T1000 (cell line): ENCODE measurements around the gene ARHGAP19.

Source experiments
- DNase-seq: peaks from one replicate; lab custom pipeline; 2025; ENCODE audit warnings: mixed read lengths; lab: John Stamatoyannopoulos, UW

The ARHGAP19 gene

DNA sequence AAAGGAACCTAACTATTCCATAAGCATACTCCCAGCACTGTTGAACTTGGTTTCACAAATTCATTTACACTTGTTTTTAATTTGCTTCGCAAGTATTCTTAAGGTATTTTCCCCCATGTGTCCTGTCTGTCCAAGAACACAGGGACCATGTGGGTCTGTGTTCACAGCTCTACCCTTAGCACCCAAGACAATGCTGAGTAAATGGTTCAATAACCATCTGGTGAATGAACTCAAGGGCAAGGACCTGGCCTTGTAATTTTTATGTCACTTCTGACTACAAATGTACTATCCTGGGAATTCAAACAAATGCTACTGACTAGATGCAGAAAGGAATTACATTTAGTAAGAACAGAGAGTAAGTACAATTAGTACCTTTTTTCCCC lies 63.7 kb downstream of the ARHGAP19 start:
- no peak for DNase-seq

DNA sequence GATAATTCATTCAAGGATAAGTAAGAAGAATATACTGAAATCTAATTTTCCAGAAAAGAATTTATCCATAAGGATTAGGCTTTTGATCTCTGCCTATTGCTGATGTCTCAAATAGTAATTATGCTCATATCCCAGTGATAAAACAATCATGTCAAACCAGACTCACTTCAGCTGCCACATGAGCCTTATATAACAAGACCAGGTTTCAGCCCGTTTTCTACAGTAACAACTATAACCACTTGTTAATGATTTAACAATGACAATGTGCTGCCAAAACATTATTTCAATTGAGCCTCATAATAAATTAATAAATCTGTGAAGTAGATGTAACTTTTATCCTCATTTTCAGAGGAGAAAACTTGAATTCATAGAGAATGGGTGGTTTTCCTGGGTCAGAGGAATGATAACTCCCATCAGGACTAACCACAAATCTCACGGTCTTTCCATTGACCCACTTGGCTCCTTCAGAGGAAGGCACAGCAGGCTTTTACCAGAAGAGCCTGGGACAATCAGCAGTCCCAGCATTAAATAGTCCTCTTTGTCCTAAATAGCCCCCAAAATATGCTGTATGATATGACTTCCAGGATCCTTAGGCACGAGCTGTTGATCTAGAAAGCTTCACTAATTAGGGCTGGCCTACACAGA lies 64.2 kb downstream of the ARHGAP19 start:
- no peak for DNase-seq

DNA sequence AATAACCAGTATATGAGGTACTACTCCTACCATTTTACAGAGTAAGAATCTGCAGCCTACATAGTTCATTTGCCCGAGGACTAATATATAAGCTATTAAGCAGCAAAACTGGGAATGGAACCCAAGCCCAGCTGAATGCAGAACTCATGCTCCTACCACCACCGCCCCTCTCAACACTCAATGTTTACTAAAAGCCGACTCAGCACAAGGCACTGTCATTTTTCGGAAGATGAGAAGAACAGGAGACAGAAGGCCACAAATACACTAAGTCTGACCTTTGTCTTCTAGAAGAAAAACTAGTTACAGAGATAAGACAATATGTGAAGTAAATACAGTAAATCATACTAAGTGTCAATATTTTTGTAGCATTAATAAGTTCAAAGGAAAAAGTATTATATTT lies 66.0 kb downstream of the ARHGAP19 start:
- no peak for DNase-seq

DNA sequence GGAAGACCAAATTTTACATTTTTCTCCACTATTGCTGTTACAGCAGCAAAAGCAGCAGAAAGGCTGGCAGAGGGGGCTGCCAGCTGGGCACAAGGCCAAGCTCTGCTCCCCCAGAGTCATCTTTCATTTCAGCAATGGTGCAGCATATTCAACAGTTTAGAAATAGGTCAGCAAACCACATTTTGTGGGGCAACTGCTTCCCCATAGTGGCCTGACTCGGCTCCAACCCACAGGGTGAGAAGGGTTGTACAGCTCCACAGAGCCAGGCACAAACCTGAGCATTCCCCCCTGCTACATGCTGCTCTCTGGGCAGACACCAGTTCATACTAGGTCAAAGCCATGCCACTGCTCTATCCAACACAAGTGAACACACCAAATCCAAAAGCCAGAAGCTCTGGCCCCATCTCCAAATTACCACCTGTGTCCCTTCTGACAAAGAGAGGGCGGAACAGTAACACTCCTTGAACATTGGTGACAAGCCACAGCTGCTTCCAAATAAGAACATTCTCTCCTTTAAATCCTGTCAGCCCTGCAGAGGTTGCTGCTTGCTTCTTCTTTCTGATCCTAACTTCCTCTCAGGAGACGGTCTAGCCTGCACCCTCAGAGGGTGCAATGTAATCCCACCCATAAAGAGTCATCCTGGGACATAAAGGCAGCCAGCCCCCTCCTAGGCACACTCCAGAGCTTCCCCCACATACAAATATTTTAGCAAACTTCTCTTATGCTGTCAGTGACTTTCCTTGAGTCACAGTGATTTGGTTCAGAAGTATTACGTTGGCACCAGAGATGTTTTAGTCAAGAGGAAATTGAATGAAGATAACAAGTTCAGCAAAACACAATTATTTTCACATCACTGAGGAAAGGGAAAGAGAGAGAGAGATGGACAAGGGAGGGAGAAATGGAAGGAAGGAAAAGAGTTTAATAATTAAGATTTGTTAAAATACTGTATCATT lies 67.7 kb downstream of the ARHGAP19 start:
- DNase-seq = no peak

DNA sequence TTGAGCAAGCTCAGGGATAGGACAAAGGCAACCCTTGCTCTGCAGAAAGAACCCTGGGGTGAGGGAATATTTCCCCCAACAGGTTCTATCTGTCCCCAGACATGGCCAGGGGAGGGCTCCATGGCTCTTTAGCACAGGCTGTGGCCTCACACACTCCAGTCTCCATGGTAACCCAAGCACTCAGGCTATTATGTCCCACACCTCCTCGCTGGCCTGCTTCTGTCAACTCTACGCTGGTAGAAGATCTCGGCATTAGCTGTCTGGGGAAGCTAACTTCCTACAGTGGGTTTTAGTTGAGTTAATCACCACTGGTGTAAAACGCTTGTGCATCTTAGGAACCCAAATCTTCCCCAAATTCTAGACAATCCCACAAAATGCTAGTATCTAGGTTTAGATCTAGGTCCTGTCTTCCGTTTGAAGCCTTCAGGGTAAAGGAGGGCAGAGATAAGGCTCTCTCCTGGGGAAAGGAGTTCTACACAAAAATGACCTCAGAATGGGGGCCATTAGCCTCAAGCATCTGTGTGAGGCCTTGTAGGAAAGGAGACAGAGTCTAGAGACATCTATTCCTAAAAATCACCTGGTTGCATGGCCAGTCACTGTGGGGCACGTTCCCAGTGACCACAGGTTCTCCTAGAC lies 70.0 kb downstream of the ARHGAP19 start:
- DNase-seq = no peak

DNA sequence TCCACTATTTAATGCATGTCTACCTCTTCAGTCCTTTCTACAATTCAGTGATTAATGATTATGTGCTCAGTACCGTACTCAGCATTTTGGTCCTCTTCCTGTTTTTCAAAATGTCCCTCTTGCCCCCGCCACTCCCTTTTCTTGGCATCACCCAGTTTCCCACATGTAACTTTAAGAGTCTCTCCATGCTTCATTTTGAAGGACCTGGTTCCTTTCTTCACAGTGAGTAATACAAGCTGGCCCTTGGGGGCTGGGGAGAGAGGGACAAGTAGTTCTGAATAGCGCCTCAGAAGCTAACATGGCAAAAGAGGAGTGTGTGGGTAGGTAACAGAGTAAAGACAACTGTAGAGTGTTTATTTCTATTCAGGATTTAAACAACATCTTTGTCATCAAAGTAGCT lies 72.1 kb downstream of the ARHGAP19 start:
- DNase-seq = no peak

DNA sequence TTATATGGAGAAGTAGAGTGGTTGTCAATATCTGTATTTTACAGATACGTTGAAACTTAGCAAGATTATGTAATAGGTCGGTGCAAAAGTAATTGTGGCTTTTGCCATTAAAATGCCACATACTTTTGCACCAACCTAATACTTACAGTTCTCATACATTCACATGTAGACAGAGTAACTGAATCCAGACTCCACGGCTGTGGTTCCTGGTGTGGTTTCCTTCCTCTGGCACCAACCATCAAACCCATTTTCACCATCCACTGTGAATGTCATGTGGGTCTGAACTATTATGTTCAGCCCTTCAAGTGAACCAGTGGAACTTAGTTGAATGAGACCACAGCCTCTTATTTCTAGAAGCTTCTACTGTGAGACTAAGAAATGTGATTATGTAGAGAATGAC lies 75.1 kb downstream of the ARHGAP19 start:
- DNase-seq = no peak

DNA sequence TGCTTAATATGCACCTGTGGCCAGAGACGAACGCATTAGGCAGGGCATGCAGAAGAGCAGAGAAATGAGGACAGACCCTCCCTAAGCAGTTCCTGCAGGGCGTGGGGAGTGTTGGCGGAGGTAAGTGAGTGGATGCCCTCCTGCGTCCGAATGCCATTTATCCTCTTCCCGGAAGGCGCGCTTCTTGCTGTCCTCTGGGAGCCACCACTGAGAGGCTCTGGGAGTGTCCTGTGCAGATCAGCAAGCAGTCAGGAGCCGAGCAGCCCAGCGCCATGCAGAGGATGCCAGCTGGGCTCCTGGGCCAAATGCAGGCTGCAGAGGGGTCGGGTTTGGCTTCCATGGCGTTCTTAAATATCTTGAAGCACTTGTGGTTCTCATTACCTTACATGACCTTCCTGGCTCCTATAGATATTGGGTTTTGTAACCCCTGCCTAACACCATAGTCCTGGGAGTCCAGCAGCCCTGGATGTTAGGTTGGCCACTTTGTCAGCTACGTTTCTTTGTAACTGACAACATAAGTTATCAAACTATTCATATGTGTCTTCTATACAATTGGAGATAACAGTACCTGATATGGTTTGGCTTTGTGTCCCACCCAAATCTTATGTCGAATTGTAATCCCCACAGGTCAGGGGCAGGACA lies 76.7 kb downstream of the ARHGAP19 start:
- no peak for DNase-seq

DNA sequence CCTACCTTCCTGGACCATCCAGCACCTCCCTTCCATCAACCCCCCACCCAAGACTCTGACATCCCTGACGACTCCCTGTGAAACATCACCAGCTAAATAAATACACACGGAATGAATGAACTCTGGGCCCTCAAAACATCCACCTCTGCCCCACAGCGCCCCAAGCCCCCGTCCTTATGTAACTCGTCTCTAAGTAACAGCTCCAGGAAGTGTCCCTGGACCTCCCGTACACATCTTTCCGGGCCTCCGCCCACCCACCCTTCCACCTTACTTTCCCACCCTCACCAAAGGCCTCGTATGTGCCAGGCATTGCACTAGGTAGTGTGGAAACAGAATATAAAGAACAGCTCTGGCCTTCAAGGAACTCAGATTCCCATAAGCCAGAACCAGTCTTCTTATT lies 79.0 kb downstream of the ARHGAP19 start:
- DNase-seq = no peak

DNA sequence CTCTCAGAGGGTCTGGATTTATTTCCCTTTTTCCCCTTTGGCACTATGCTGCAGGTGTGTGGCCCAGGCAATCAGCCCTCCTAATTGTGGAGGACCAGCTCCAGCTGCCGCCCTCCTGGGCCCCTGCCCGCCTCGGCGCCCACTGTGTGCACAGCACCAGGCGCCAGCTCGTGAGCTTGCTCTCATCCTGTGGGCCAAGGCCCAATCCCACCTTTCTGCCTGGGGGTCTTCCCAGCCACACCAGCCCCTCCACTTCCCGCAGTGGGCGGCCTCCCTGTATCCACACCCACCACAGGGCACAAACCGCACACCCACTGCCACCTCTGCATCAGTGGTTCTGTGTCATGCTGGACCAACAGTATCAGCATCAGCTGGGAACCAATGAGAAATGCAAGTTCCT lies 81.2 kb downstream of the ARHGAP19 start:
- no peak for DNase-seq

DNA sequence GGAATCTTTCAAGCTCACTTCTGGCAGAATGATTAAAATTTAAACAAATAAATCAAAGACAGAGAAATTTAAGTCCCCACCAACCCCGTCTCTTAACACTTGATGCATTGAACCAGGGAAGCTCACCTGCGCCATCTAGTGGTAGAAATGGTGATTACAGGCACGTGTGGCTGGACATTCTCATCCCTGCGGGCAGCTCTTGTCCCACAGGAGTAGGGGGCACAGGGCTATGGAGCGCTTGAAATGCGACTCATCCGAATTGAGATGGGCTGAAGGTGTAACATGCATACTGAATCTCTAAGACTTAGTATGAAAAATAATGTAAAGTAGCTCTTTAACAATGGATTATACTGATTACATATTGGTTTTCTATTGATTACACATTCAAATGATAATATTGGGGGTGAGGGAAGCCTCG lies 81.9 kb downstream of the ARHGAP19 start:
- DNase-seq = peak; percentile 58

DNA sequence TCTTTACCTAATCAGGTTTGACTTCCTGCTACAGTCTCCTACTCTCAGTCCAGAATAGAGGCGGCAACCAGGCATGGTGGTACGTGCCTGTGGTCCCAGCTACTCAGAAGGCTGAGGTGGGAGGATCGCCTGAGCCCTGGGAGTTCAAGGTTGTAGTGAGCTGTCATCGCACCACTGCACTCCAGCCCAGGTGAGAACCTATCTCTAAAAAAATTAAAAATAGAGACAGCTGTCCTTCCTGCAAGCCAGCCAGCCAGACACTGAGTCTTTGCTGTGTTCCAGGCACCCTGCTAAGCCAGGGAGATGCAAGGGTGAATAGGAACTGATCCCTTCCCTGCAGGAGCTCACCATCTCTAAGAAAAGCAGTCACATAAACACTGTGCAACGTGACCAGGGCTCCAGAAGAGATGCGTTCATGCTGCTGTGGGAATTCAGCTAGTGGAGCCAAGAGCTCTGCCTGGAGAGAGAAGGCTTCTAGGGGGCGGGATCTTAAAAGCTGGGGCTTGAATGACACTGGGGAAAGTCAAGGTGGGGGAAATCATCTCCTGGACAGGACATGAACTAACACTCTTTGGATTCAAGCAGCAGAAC lies 84.6 kb downstream of the ARHGAP19 start:
- no peak for DNase-seq

DNA sequence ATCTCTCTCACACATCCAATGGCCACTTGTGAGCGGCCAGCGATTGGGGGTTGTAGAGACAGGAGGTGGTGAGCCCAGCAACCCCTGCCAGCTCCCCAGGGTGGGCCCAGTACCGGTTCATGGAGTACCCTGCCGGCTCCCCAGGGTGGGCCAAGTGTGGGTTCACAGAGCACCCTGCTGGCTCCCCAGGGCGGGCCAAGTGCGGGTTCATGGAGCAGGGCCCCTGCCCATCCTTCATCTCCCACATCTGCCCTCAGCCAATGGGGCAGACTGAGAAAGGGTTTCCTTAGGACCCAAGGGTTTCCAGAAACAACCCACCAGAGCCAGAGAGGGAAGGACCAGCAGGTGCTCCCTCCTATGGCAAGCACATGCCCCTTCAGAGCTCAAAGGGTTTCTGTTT lies 85.3 kb downstream of the ARHGAP19 start:
- no peak for DNase-seq

DNA sequence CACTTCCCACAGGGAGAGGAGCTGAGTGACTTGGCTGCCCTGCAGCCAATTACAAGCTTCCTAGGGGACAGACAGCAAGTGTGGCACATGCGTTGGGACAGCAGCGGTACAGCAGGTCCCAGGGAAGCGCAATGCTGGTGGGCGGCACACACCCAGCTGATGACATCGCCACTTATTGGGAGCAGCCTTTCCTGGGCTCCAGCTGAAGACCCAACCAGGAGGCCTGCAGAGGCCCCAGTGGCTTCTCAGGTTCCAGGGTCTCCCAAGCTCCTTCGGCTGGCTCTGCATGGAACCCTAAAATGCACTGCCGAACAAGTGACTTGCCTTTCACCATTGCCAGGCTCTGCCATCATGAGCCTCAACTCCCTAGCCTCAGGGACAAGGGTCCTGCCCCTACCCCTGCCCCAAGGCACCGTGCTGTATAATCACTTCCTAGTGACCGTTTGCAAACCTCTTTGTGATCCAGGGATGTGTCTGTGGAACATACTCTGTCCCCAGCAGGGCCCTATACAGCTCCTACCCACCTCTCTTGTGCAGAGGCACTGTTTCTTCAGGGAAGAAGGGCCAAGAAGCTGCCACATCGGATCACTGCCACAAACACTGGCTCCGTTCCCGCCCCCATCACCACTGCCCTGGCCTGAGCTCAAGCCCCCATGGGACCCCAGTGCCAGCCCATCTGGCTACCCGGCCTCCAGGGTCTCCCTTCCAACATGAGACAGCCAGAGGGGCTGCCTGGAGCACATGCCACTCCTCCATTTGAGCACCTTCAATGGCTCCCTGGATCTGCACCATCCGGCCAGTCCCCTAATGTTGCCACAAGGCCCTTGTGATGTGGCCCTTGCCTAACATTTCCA lies 87.4 kb downstream of the ARHGAP19 start:
- no peak for DNase-seq

DNA sequence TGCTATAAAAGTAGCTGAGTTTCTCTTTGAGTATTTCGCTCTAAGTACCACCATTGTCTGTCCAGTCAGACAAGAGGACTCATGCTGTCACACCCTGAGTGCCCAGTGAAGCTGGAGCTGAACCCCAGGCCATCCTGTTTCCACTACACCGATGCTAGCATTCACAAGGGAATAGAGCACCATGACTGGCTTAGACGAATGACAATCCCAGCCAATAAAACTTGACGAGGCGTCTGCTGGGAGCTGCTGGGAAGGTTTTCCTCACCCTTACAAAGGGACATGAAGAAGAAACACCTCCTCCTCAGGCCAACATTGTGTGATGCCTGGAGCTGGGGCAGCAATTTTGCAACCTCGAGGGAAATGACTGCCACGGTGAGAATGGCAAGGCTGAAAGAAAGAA lies 89.2 kb downstream of the ARHGAP19 start:
- DNase-seq = no peak

DNA sequence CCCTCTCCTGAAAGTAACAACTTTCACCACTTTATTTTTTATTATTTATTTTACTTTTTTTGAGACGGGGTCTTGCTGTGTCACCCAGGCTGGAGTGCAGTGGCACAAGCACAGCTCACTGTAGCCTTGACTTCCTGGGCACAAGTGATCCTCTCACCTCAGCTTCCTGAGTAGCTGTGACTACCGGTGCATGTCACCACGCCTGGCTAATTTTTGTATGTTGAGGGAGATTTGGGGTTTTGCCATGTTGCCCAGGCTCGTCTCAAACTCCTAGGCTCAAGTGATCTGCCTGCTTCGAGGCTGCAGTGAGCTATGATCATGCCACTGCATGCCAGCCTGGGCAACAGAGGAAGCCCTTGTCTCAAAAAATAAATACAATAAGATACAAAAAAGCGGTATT lies 91.8 kb downstream of the ARHGAP19 start:
- no peak for DNase-seq

DNA sequence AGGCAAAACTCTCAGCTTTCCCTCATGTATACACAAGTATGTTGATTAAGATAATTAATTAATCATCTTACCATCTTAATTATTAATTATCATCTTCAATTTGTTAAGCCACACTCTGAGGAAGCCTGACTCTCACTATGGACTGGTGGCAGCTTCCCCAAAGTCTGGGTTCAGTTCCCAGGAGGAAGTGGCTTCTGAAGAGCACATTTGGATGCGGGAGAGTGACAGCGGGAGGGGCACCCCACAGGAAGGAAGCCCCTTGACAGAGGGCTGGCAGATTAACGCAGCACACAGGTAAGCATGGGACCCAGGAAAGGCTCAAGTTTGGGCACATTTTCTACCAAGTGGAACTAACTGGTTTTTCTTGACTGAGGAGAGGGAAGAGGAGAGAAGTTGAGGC lies 93.3 kb downstream of the ARHGAP19 start:
- DNase-seq = no peak

DNA sequence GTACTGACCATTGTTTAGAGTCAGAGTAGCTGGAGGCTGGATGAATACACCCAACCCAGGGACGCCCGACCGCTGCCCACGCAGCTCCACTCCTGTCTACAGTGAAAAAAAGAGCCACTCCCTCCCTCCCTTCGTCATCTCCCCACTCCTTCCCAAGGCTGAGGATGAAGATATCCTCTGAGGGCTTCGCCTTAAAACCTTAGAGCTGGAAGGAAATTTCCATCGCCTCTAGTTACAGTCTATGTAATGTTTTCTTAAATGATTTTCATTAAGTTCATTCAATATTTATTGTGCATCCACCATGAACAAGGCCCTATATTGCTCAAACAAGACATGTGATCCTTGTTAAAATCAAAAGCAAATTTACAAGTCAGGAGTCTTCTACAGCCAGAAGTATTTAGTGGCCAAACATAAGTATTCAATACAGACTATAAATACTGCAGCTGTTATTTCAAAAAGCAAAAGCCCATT lies 95.4 kb downstream of the ARHGAP19 start:
- DNase-seq = no peak

DNA sequence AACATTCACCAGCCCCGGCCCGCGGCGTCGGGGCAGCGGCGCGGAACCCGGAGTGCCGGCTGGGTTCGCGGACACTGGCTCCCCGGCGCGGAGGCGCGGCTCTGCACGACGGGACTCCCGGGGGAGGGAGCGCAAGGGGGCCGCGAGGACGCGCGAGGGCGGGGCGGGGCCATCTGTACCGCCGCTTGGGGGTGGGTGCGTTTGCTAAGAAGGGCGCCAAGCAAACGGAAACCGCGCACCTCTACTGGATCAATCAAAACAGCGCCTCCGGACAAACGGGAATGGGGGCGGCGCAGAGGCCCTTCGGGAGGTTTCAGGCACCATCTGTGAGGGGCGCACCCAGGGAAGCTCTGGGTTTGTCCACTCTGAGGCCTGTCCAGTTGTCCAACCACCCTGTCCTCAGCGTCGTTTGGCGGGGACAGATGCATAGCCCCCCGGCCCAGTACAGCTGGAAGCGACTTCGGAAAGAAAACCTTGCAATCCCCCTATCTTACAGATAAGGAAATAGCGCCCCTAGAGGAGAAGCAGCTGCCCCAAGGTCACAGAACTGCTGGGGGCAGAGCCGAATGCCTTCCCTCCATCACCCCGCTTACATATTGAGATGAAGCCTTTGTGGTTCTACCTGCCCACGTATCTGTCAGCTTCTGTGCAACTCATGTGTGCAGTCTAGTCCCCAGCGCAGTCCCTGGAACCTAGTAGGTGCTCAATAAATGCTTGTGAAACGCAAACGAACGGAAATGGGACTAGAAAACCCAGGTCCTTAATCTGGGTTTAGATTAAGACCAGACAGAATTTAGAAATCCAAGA lies 96.0 kb downstream of the ARHGAP19 start:
- DNase-seq = no peak

DNA sequence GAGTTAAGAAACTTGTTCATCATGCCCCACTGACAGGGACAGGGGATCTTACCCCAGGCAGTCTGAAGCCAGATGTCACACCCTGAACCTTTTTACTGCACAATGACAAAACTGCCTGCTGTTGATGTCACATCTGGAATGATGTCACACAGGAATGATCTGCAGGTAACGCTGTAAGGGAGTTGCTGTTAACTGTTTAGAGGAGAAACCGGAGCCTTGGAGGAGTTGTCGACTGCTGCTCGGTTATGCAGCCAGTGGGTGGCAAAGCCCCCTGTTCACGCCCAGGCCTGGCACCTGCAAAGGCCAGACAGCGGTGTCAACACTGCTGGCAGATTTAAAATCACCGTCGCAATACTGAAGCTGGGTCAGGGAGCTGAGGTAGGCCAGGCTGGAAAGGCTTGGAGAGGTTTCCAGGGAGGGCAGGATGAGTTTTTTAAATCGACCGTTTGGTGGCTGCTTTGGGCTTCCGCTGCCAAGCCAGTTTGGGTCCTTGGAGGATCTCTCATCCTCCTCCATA lies 96.7 kb downstream of the ARHGAP19 start:
- DNase-seq = no peak
